H1 (cell line): ENCODE results near the gene AHSG. TPM values are rescaled to one million over a fixed set of nuclear protein-coding genes. Genes with fewer than 3 reads are reported as not detected.
A peak's percentile ranks its signal among the peaks of the same experiment; 100 is the strongest.

Experiments
- CBX8 ChIP-seq: fragments of 300-800, 300-1000 bp; sonication (generic); IDR thresholded peaks from 2 replicates; pipeline ENCODE4 v1.7.1; 2016; ENCODE audit warnings: low read depth, low read length, borderline replicate concordance
- CHD1 ChIP-seq: IDR thresholded peaks from 2 replicates; pipeline ENCODE4 v1.6.1; 2012; ENCODE audit warnings: low read depth, low read length, improper control_type of control experiment
- CHD7 ChIP-seq: fragments of 300-600 bp; sonication (generic); IDR thresholded peaks from 2 replicates; pipeline ENCODE4 v1.7.1; 2012; ENCODE audit warnings: low read length, moderate library complexity, mild to moderate bottlenecking, inconsistent platforms; ENCODE audit not compliant: insufficient replicate concordance
- E2F6 ChIP-seq: IDR thresholded peaks from 2 replicates; pipeline ENCODE4 v1.6.1; 2012; ENCODE audit warnings: inconsistent platforms
- HDAC2 ChIP-seq, 2 experiments: fragments of 300-600 bp in 1 of 2; sonication (generic) in 1 of 2; IDR thresholded peaks; 2 replicates each; pipeline ENCODE4 v1.6.1; 2011 to 2012; ENCODE audit warnings: low read depth in 2 of 2, low read length in 2 of 2, mild to moderate bottlenecking in 2 of 2, moderate library complexity in 2 of 2, borderline replicate concordance in 1 of 2, inconsistent platforms in 1 of 2
- MAFK ChIP-seq: IDR thresholded peaks from 2 replicates; pipeline ENCODE4 v1.6.1; 2012; ENCODE audit warnings: low read depth, mild to moderate bottlenecking, improper control_type of control experiment, low read length
- POLR2AphosphoS5 ChIP-seq: IDR thresholded peaks from 2 replicates; pipeline ENCODE4 v1.6.1; 2011; ENCODE audit warnings: low read depth, low read length
- POU5F1 ChIP-seq: IDR thresholded peaks from 2 replicates; pipeline ENCODE4 v1.6.1; 2011; ENCODE audit warnings: low read depth, mild to moderate bottlenecking, low read length, moderate library complexity
- TCF12 ChIP-seq: IDR thresholded peaks from 2 replicates; pipeline ENCODE4 v1.6.1; 2011; ENCODE audit warnings: low read depth, mild to moderate bottlenecking, low read length
- polyA plus RNA-seq, 7 experiments: library from polyadenylated mRNA; depleted of rRNA in 3 of 7; stranded (reverse) in 5 of 7; unstranded in 2 of 7; fragments of >200 nt in 5 of 7; fragments of 200-250 nt in 2 of 7; gene quantifications; 1 replicate in 5 of 7; 2 replicates in 1 of 7; 4 replicates in 1 of 7; pipeline versions ENCODE4 v1.2.1 to v1.2.3, GENCODE V29; 2011 to 2013; ENCODE audit warnings: missing spikeins in 2 of 7, mixed read lengths in 2 of 7
- total RNA-seq: library from RNA; stranded (reverse); fragmentation: NEBNext Ultra II Directional; extraction: Animal tissue kit (Norgen Biotek cat#: 25700); gene quantifications from 2 replicates; pipeline ENCODE4 v1.2.1, GENCODE V29; 2021

Gene AHSG
- total and polyA plus RNA-seq, 2 of the 8 experiments (the other 6 are each of a cell fraction or from before 2014, with no cell fraction given): 0.68 to 0.78 TPM

- TF ChIP-seq CHD7 (no peak), TCF12 (no peak), POLR2AphosphoS5 (peak; percentile 97), HDAC2 (IDR thresholded peaks at IDR 0.05; ENCODE audit: borderline replicate concordance in 1 of 2, low read depth in 2 of 2, low read length in 2 of 2) (peak in 1 of 2 experiments; percentile 50; a peak in 1 of 4 replicates), E2F6 (peak; percentile 54), CHD1 (no peak), CBX8 (no peak), POU5F1 (no peak), MAFK (no peak)
These were observed 42.5 kb upstream of the AHSG start, which contains the start of gene DNAJB11 (continued) for GRCh38 chr3:186570096-186570940.
